H1 (cell line): Measurements from ENCODE around the gene KIF1B. TPM values are rescaled to one million over a fixed set of nuclear protein-coding genes. Genes with fewer than 3 reads are reported as not detected.

ENCODE experiments used
- BRCA1 ChIP-seq: IDR thresholded peaks from 2 replicates; pipeline ENCODE4 v1.6.1; 2012; ENCODE audit warnings: low read depth, low read length, improper control_type of control experiment
- CHD1 ChIP-seq: IDR thresholded peaks from 2 replicates; pipeline ENCODE4 v1.6.1; 2012; ENCODE audit warnings: low read depth, low read length, improper control_type of control experiment
- POLR2AphosphoS5 ChIP-seq: IDR thresholded peaks from 2 replicates; pipeline ENCODE4 v1.6.1; 2011; ENCODE audit warnings: low read depth, low read length
- microRNA counts: library from miRNA; unstranded; fragments of <30 nt; microRNA quantifications from one replicate; lab custom pipeline; 2015
- microRNA-seq, 2 experiments: library from miRNA; unstranded; fragments of <30 nt; microRNA quantifications; one replicate each; pipeline versions ENCODE4 to v1.2.0, GENCODE V29; 2016 to 2020; ENCODE audit warnings: borderline microRNAs expressed in 2 of 2, borderline number of aligned reads in 2 of 2, borderline replicate concordance in 1 of 2
- polyA plus RNA-seq, 7 experiments: library from polyadenylated mRNA; depleted of rRNA in 3 of 7; stranded (reverse) in 5 of 7; unstranded in 2 of 7; fragments of >200 nt in 5 of 7; fragments of 200-250 nt in 2 of 7; gene quantifications; 1 replicate in 5 of 7; 2 replicates in 1 of 7; 4 replicates in 1 of 7; pipeline versions ENCODE4 v1.2.1 to v1.2.3, GENCODE V29; 2011 to 2013; ENCODE audit warnings: missing spikeins in 2 of 7, mixed read lengths in 2 of 7
- small RNA-seq: library from polyadenylated mRNA; stranded (forward); fragments of <200 nt; extraction: miRNeasy Mini kit (QIAGEN cat#:217004); gene quantifications from one replicate; pipeline ENCODE3, GENCODE V24; 2013; ENCODE audit not compliant: insufficient read depth
- total RNA-seq: library from RNA; stranded (reverse); fragmentation: NEBNext Ultra II Directional; extraction: Animal tissue kit (Norgen Biotek cat#: 25700); gene quantifications from 2 replicates; pipeline ENCODE4 v1.2.1, GENCODE V29; 2021

Gene KIF1B
- total and polyA plus RNA-seq, 2 of the 8 experiments (the other 6 are each of a cell fraction or from before 2014, with no cell fraction given), result 39.1 to 74.2 TPM

DNA sequence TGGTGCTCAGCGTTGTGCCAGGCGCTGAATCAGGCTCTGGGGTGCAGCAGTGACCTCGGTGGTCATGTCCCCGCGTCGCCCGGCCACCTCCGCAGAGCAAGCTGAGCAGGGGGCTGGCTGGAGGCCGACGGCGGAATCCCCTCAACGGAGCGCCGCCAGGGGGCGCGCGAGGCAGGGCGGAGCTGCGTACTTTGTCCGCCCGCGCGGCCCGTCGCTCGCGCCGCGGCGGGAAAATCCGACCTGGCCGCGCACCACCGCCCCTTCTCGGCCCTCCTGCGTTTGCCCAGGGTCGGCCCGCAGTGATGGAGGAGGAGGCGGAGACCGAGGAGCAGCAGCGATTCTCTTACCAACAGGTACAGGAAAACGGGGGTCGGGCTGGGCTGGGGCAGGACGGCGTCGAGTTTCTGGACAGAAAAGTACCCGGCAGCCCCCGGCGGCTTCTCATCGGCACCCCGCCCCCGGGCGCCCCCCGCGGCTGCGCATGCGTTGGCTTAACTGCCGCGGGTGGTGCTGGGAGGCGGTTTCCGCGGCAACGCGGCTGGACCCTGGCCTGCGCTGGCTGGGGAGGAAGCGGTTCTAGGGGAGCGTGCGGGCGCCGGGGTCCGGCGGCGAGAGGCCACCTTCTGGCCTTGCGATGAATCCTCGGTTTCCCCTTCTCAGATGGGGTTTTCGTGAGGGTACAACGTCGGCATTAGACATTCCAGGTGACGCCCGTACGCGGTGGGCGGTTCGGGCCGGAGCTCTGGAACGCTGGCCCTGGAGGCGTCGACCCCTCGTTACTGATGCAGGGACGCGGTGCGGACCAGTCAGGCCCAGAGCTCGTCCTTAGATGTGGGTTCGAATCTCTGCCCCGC is 220.1 kb downstream of the KIF1B start, which contains the start of gene CENPS (continued):
- TF ChIP-seq POLR2AphosphoS5 (peak; percentile 74; the same call in 1 of the 2 replicates), CHD1 (no peak), BRCA1 (no peak)

MicroRNAs encoded within 50 kb of the gene (microRNA counts, 767-probe panel; counts per million panel counts)
- microRNA hsa-miR-1273d (lab: Ali Mortazavi, UCI), result 879 counts per million, percentile 95 among the panel's probes with 10 or more counts

Small RNA genes within 50 kb of the gene (microRNA-seq; reads per million reads assigned to microRNA genes)
- 0 reads per million in 2 experiments for gene MIR1273D

Small RNA genes within 50 kb of the gene (small RNA-seq; reads per million reads assigned to genes)
- gene MIR1273D (not detected), gene RNU6-37P (not detected), gene RNU6-828P (not detected)

Other genes starting within 250 kb of the KIF1B start
- gene RBP7, start 213.3 kb upstream of the KIF1B start, total RNA-seq, result 7.2 and 7.7 TPM in 2 replicates
- gene RBP7, start 213.3 kb upstream of the KIF1B start, polyA plus RNA-seq (2011; rRNA removed), result 2.7 and 5.7 TPM in 2 replicates
- gene UBE4B, start 177.6 kb upstream of the KIF1B start, total RNA-seq, result 90.1 and 91.0 TPM in 2 replicates
- 24.5 and 34.0 TPM in 2 replicates for gene UBE4B, start 177.6 kb upstream of the KIF1B start, polyA plus RNA-seq (2011; rRNA removed)
- gene PGD, start 188.5 kb downstream of the KIF1B start, total RNA-seq, result 331 and 340 TPM in 2 replicates
- gene PGD, start 188.5 kb downstream of the KIF1B start, polyA plus RNA-seq (2011; rRNA removed), result 191 and 227 TPM in 2 replicates
- gene CENPS, start 219.9 kb downstream of the KIF1B start, total RNA-seq, result 15.7 and 20.3 TPM in 2 replicates
- gene CENPS, start 219.9 kb downstream of the KIF1B start, polyA plus RNA-seq (2011; rRNA removed), result 7.8 and 9.2 TPM in 2 replicates
- 0.30 and 0.38 TPM in 2 replicates for gene CORT, start 239.5 kb downstream of the KIF1B start, total RNA-seq
- gene CORT, start 239.5 kb downstream of the KIF1B start, polyA plus RNA-seq (2011; rRNA removed), result 0.09 and 0.15 TPM in 2 replicates